GM23338 (cell line): ENCODE data around the gene TRA2B. TPM values are rescaled to one million over a fixed set of nuclear protein-coding genes. Genes with fewer than 3 reads are reported as not detected.
A peak's percentile ranks its signal among the peaks of the same experiment; 100 is the strongest.

Experiments
- ATAC-seq: fragments of 200-7000 bp; cut with Tn5 transposase; 3 replicates; pipeline ENCODE4 v1.9.1; 2020
- DNase-seq: peaks from one replicate; pipeline ENCODE4 v3.0.0-alpha.2; 2015; ENCODE audit warnings: low spot score
- H2AFZ ChIP-seq: fragments of 200-600 bp; sonication (generic); 2 replicates; pipeline ENCODE4 v1.8.0; 2016; ENCODE audit warnings: antibody characterized with exemption, mild to moderate bottlenecking, moderate library complexity
- H3F3A ChIP-seq: fragments of 200-600 bp; sonication (generic); replicated peaks from 2 replicates; pipeline ENCODE4 v1.8.0; 2017; ENCODE audit warnings: antibody characterized with exemption, mixed run types, low read depth
- H3K27ac ChIP-seq: fragments of 200-600 bp; sonication (generic); 2 replicates; pipeline ENCODE4 v1.6.1; 2016; ENCODE audit warnings: low read depth
- H3K27me3 ChIP-seq: fragments of 200-600 bp; sonication (generic); 2 replicates; pipeline ENCODE4 v1.8.0; 2016; ENCODE audit warnings: mild to moderate bottlenecking, mixed run types, moderate library complexity; ENCODE audit not compliant: insufficient read depth
- H3K36me3 ChIP-seq: fragments of 200-600 bp; sonication (generic); 2 replicates; pipeline ENCODE4 v1.8.0; 2016; ENCODE audit warnings: mild to moderate bottlenecking; ENCODE audit not compliant: insufficient read depth
- H3K4me1 ChIP-seq: fragments of 200-600 bp; sonication (generic); 2 replicates; pipeline ENCODE4 v1.8.0; 2016; ENCODE audit warnings: mild to moderate bottlenecking, moderate library complexity; ENCODE audit not compliant: insufficient read depth
- H3K4me2 ChIP-seq: fragments of 200-600 bp; sonication (generic); 2 replicates; pipeline ENCODE4 v1.7.1; 2017; ENCODE audit warnings: mixed run types
- H3K4me3 ChIP-seq: fragments of 200-600 bp; sonication (generic); 2 replicates; pipeline ENCODE4 v1.6.1; 2016; ENCODE audit warnings: mixed run types
- H3K79me2 ChIP-seq: fragments of 200-600 bp; sonication (generic); replicated peaks from 2 replicates; pipeline ENCODE4 v1.8.0; 2017; ENCODE audit warnings: mild to moderate bottlenecking; ENCODE audit not compliant: insufficient read depth
- H3K9me2 ChIP-seq: fragments of 200-600 bp; sonication (generic); 2 replicates; pipeline ENCODE4 v1.8.0; 2017; ENCODE audit not compliant: insufficient read depth
- H4K20me1 ChIP-seq: fragments of 200-600 bp; sonication (generic); replicated peaks from 2 replicates; pipeline ENCODE4 v1.8.0; 2017; ENCODE audit warnings: mild to moderate bottlenecking; ENCODE audit not compliant: insufficient read depth
- H3K27ac Mint-ChIP-seq: 2 replicates; pipeline ENCODE4 v1.8.0; 2020; ENCODE audit warnings: inconsistent platforms, mild to moderate bottlenecking, moderate library complexity, mixed read lengths
- H3K27me3 Mint-ChIP-seq: 3 replicates; pipeline ENCODE4 v1.8.0; 2022; ENCODE audit warnings: low read depth, mild to moderate bottlenecking, moderate library complexity, mixed read lengths, inconsistent platforms; ENCODE audit not compliant: insufficient read depth, poor library complexity
- H3K36me3 Mint-ChIP-seq: 3 replicates; pipeline ENCODE4 v1.8.0; 2021; ENCODE audit warnings: low read depth, mild to moderate bottlenecking, inconsistent platforms, moderate library complexity, mixed read lengths
- H3K4me1 Mint-ChIP-seq: 3 replicates; pipeline ENCODE4 v1.8.0; 2020; ENCODE audit warnings: mild to moderate bottlenecking, inconsistent platforms, mixed read lengths
- H3K4me3 Mint-ChIP-seq: 3 replicates; pipeline ENCODE4 v1.8.0; 2021; ENCODE audit warnings: moderate library complexity, mild to moderate bottlenecking, inconsistent platforms, mixed read lengths
- H3K9me3 Mint-ChIP-seq: 3 replicates; pipeline ENCODE4 v1.8.0; 2020; ENCODE audit warnings: moderate library complexity, mild to moderate bottlenecking, inconsistent platforms, mixed read lengths
- CREB1 ChIP-seq: fragments of 250-450 bp; sonication (Bioruptor Pico); IDR thresholded peaks from 2 replicates; pipeline ENCODE4 v1.5.0; 2020; ENCODE audit warnings: low read depth, mild to moderate bottlenecking, moderate library complexity
- REST ChIP-seq: IDR thresholded peaks from one replicate; pipeline ENCODE4 v1.6.1; 2018; ENCODE audit warnings: antibody characterized with exemption; ENCODE audit not compliant: unreplicated experiment
- STAT1 ChIP-seq: IDR thresholded peaks from one replicate; pipeline ENCODE4 v1.6.1; 2016; ENCODE audit warnings: antibody characterized with exemption; ENCODE audit not compliant: unreplicated experiment
- ZNF114 ChIP-seq: fragments of 250-450 bp; sonication (Bioruptor Pico); IDR thresholded peaks from 2 replicates; pipeline ENCODE4 v1.5.0; 2020; ENCODE audit warnings: mild to moderate bottlenecking, moderate library complexity
- polyA plus RNA-seq: library from polyadenylated mRNA; unstranded; fragments of >200 nt; fragmentation: Nextera tagmentation; extraction: Ambion mirVana; gene quantifications from 2 replicates; pipeline ENCODE4 v1.2.1, GENCODE V29; 2016
- total RNA-seq: library from RNA; depleted of rRNA; stranded (reverse); fragments of >200 nt; shearing (Covaris generic); gene quantifications from 2 replicates; pipeline ENCODE4 v1.2.3, GENCODE V29; 2014

Gene TRA2B
- total and polyA plus RNA-seq, 2 experiments from 2014 or later = 360 to 602 TPM

- peaks cover 47% of the 10 kb centered on the region for H3K36me3 Mint-ChIP-seq
- H3K27me3 Mint-ChIP-seq = peaks cover 23% of the 10 kb centered on the region
- Histone ChIP-seq H3K4me1 (peaks cover 25% of the 10 kb centered on the region), H3K4me2 (peak overlapping the region; percentile 89), H2AFZ (no peak overlapping the region), H3K27me3 (no peaks in the 10 kb centered on the region), H3K27ac (peak overlapping the region; percentile 99), H3K4me3 (peak overlapping the region; percentile 95), H3K79me2 (peaks cover 58% of the 10 kb centered on the region), H3K9me2 (no peaks in the 10 kb centered on the region), H3F3A (no peaks in the 10 kb centered on the region), H3K36me3 (no peaks in the 10 kb centered on the region), H4K20me1 (peaks cover 46% of the 10 kb centered on the region)
- DNase-seq = peak; percentile 92
- H3K4me1 Mint-ChIP-seq = peaks cover 26% of the 10 kb centered on the region
- ATAC-seq = peak; percentile 78
- peak overlapping the region; percentile 100 for H3K27ac Mint-ChIP-seq
- peak overlapping the region; percentile 100 for H3K4me3 Mint-ChIP-seq
- TF ChIP-seq ZNF114 (CRISPR knock-in tag) (no peak), CREB1 (CRISPR knock-in tag) (peak; percentile 56)
- H3K9me3 Mint-ChIP-seq = peaks cover 19% of the 10 kb centered on the region
Observed at GRCh38 chr3:185936814-185937688, 763 bp downstream of the TRA2B start.

GRCh38 chr3:185936273-185936629 is 1.6 kb downstream of the TRA2B start:
- TF ChIP-seq STAT1 (no peak), ZNF114 (CRISPR knock-in tag) (no peak), REST (no peak)
- no peaks in the 10 kb centered on the region for H3K9me2 ChIP-seq
- no peak for DNase-seq
- no peaks in the 10 kb centered on the region for H3F3A ChIP-seq
- Mint-ChIP-seq H3K27ac (peak overlapping the region; percentile 100), H3K27me3 (peaks cover 26% of the 10 kb centered on the region), H3K36me3 (peaks cover 55% of the 10 kb centered on the region), H3K4me3 (peak overlapping the region; percentile 100), H3K4me1 (peaks cover 34% of the 10 kb centered on the region), H3K9me3 (peaks cover 19% of the 10 kb centered on the region)
- peaks cover 54% of the 10 kb centered on the region for H4K20me1 ChIP-seq
- no peak for ATAC-seq
- H3K27me3 ChIP-seq = no peaks in the 10 kb centered on the region
- peak overlapping the region; percentile 95 for H3K4me3 ChIP-seq
- peak overlapping the region; percentile 89 for H3K4me2 ChIP-seq
- peaks cover 66% of the 10 kb centered on the region for H3K79me2 ChIP-seq
- H3K4me1 ChIP-seq = peaks cover 33% of the 10 kb centered on the region
- no peaks in the 10 kb centered on the region for H3K36me3 ChIP-seq
- H2AFZ ChIP-seq = no peak overlapping the region
- H3K27ac ChIP-seq = peak overlapping the region; percentile 99
